ENCODE measurements around the gene NELL1.

Gene NELL1

DNA sequence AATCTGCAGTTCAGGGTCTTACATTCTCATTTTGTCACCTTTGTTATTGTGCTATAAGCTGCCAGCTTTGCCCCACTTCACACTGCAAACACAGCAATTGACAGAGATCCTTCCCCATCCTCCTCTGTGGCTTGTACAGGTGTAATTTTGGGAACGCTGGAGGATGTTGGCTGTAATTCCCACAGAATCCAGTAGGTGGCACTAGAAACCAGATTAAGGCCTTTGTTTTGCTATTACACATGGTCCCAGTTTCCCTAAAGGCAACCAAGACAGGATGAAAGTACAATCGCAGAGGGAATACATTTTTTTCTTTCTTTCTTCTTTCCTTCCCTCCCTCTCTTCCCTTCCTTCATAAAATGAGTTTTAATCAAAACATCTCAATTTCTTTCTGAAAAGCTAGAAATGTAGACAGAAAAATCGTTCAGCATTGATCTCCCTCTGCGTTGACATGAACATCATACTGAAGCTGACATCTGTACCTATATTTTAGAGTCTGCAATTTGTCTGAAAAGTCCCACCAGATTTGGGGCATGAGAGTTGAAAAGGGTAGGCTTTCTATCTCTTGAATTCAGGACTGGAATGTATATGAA is 21.3 kb upstream of the NELL1 start:
- Histone ChIP-seq H3K9me3 (no peaks in the 10 kb centered on the region), H3K27ac (no peak overlapping the region), H3K36me3 (no peaks in the 10 kb centered on the region), H3K27me3 (peaks cover 0 to 24% of the 10 kb centered on the region in 2 donors), H3K4me1 (no peaks in the 10 kb centered on the region), H3K4me3 (no peak overlapping the region)
- intact Hi-C loops (cut with DNase I; ENCODE audit: low total_unique reads) = loop anchor here (10.0 kb wide), 1 partner anchor 1657 kb away; no protein-coding TSS in a partner anchor
- peak in 1 of 2 donors; percentile 29 for DNase-seq
- TF ChIP-seq, protein P1, sequence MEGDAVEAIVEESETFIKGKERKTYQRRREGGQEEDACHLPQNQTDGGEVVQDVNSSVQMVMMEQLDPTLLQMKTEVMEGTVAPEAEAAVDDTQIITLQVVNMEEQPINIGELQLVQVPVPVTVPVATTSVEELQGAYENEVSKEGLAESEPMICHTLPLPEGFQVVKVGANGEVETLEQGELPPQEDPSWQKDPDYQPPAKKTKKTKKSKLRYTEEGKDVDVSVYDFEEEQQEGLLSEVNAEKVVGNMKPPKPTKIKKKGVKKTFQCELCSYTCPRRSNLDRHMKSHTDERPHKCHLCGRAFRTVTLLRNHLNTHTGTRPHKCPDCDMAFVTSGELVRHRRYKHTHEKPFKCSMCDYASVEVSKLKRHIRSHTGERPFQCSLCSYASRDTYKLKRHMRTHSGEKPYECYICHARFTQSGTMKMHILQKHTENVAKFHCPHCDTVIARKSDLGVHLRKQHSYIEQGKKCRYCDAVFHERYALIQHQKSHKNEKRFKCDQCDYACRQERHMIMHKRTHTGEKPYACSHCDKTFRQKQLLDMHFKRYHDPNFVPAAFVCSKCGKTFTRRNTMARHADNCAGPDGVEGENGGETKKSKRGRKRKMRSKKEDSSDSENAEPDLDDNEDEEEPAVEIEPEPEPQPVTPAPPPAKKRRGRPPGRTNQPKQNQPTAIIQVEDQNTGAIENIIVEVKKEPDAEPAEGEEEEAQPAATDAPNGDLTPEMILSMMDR (IDR thresholded peaks at IDR 0.05) = peak; percentile 78 to 83

DNA sequence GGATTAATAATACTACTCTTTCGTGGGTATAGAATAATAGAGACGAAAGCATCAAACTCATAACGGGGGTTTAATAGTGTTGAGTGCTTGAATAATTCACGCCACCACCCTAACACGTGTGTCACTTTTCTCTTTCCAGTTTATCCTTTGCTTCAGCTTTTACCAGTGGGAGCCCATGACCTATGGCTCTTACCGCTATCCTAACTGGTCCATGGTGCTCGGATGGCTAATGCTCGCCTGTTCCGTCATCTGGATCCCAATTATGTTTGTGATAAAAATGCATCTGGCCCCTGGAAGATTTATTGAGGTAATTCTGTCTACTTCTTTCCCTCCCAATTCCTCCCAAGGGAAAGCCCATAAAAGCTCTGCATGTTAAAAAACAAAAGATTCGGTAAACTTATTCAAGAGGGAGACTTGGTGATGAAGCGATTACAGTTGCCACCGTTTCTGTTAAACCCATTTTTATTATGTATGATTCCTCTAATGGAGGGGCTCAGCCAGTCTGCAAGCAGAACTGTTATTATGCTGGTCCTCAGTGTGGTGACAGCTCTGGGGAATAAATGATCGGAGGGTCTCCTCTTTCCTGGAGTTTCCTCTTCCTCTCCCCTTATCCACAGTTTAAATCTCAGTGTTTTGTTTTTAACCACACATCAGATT is 17.1 kb upstream of the NELL1 start:
- Histone ChIP-seq H3K27ac (no peak overlapping the region), H3K9me3 (no peaks in the 10 kb centered on the region), H3K4me3 (no peak overlapping the region), H3K4me1 (no peaks in the 10 kb centered on the region), H3K36me3 (no peaks in the 10 kb centered on the region), H3K27me3 (peaks cover 0 to 30% of the 10 kb centered on the region in 2 donors)
- intact Hi-C loops (cut with DNase I; ENCODE audit: low total_unique reads) = no loop called here
- TF ChIP-seq, protein P1 (IDR thresholded peaks at IDR 0.05) = no peak
- no peak for DNase-seq

DNA sequence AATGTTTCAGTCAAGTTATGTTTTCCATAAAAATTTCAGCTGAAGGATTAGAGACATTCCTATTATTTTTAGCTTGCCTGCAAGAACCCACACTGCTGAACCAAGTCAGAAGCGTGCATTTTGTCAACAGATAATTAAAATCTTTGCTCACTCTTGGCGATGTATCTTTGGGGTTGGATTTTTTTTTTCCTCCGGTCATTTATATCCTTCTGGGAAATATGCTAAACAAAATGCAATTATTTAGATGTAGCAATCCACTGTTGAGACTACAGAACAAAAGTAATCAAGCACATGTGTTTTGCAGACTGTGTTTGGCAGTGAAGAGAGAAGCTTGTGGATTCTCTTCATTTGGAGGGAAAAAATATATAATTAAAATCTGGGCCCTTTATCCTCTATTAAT is 15.3 kb upstream of the NELL1 start:
- Histone ChIP-seq H3K27me3 (peaks cover 0 to 30% of the 10 kb centered on the region in 2 donors), H3K27ac (no peak overlapping the region), H3K9me3 (no peaks in the 10 kb centered on the region), H3K4me3 (no peak overlapping the region), H3K4me1 (no peaks in the 10 kb centered on the region), H3K36me3 (no peaks in the 10 kb centered on the region)
- intact Hi-C loops (cut with DNase I; ENCODE audit: low total_unique reads) = no loop called here
- no peak for DNase-seq
- TF ChIP-seq, protein P1 (IDR thresholded peaks at IDR 0.05) = no peak

DNA sequence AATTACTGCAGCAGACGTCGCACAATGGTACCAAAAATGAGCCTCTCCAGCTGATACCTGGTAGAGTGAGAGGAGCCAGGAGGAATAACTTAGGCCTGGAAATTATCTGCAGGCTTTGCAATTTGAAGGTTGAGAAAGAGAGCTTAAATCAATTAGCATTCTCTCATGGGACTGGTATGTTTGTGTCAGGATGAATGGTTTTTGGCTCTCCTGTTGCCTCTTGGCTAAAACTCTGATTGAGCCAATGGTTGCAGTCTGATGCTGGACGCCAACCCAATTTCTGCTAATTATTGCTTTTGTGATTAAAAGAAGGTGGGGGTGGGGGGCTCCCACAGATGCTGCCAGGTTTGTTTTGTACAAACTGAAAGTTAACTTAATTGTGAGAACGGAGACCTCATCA is 12.5 kb upstream of the NELL1 start:
- Histone ChIP-seq H3K4me1 (no peaks in the 10 kb centered on the region), H3K4me3 (no peak overlapping the region), H3K9me3 (no peaks in the 10 kb centered on the region), H3K36me3 (no peaks in the 10 kb centered on the region), H3K27ac (no peak overlapping the region), H3K27me3 (peaks cover 0 to 23% of the 10 kb centered on the region in 2 donors)
- intact Hi-C loops (cut with DNase I; ENCODE audit: low total_unique reads) = no loop called here
- no peak for DNase-seq
- TF ChIP-seq, protein P1 (IDR thresholded peaks at IDR 0.05) = no peak

DNA sequence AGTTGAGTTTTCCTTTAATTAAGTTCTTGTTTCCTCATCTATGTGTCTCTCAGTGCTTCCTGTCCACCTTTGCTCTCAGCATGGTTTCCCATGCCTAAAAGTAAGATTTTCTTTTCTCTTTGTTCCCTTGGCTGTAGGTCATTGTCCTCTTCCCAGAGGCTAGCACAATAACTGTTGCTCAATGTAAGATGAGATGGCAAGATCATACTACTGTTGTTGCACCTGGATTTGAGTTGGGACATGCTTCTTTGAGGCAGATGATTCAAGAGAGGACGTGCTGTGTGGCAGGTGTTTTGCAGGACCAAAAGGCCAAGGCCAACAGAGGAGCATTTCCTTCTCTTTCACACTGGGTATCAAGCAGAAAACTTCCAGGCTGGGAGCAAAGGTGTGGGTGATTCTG is 11.3 kb upstream of the NELL1 start:
- peaks cover 0 to 12% of the 10 kb centered on the region in 2 donors for H3K27me3 ChIP-seq
- no peaks in the 10 kb centered on the region for H3K36me3 ChIP-seq
- DNase-seq = no peak
- no peaks in the 10 kb centered on the region for H3K4me1 ChIP-seq
- TF ChIP-seq, protein P1 (IDR thresholded peaks at IDR 0.05) = no peak
- H3K27ac ChIP-seq = no peak overlapping the region
- intact Hi-C loops (cut with DNase I; ENCODE audit: low total_unique reads) = no loop called here
- H3K9me3 ChIP-seq = no peaks in the 10 kb centered on the region
- H3K4me3 ChIP-seq = no peak overlapping the region

All from tibial artery (tissue), 4 donors.